ENCODE measurements around the gene MAN1C1.
A peak's percentile ranks its signal among the peaks of the same experiment; 100 is the strongest.

Gene MAN1C1

DNA sequence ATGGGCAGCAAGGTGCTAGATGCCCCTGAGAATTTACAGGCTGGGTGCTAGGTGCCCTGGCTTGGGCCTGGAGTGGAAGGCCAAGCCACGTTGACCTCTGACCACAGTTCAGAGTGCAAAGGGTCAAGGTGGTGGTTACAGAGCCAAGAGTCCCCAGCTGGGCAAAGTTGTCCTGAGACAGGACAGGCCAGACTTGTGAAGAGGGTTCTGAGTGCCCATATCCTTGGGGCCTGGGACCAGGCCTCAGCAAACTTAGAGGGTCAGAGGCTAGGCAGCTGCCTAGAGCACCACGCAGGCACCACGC, 164.5 kb downstream of the MAN1C1 start:
- no peak for DNase-seq (ENCODE audit: low spot score)
- Histone ChIP-seq H3K4me3 (ENCODE audit: low read length in 2 of 2) (no peak overlapping the region), H3K14ac (ENCODE audit: low read length) (no peak overlapping the region), H3K27ac (replicated peaks; ENCODE audit: low read length) (no peak overlapping the region), H3K23ac (ENCODE audit: low read depth, low read length, poor library complexity) (peak overlapping the region; percentile 61), H3K18ac (ENCODE audit: low read length) (peak overlapping the region; percentile 73), H3K27me3 (ENCODE audit: control insufficient read depth in 3 of 3, insufficient read depth in 3 of 3, low read depth in 1 of 3, low read length in 3 of 3) (no peaks in the 10 kb centered on the region), H3K9me3 (replicated peaks in 1 of 2; ENCODE audit: control insufficient read depth in 2 of 2, insufficient read depth in 1 of 2, low read depth in 1 of 2, low read length in 2 of 2) (no peaks in the 10 kb centered on the region), H4K8ac (ENCODE audit: low read depth, low read length) (no peak overlapping the region), H3K9ac (ENCODE audit: low read depth, low read length, poor library complexity) (no peak overlapping the region), H3K4ac (ENCODE audit: low read length) (no peak overlapping the region), H4K91ac (ENCODE audit: low read depth, low read length, poor library complexity) (no peak overlapping the region), H2AK5ac (ENCODE audit: low read depth, low read length) (peak overlapping the region; percentile 82), H2AFZ (ENCODE audit: low read length) (no peak overlapping the region), H2BK120ac (ENCODE audit: low read depth, low read length) (no peak overlapping the region), H2BK5ac (ENCODE audit: low read length) (no peak overlapping the region), H3K79me1 (ENCODE audit: low read depth, low read length) (no peaks in the 10 kb centered on the region), H3K4me2 (ENCODE audit: insufficient read depth, low read length, poor library complexity, severe bottlenecking) (no peak overlapping the region), H2BK12ac (ENCODE audit: low read length) (peak overlapping the region; percentile 35), H3K4me1 (ENCODE audit: control insufficient read depth in 2 of 2, insufficient read depth in 1 of 2, low read depth in 1 of 2, low read length in 2 of 2) (peaks cover 11 to 39% of the 10 kb centered on the region in 2 donors), H3K36me3 (replicated peaks in 1 of 2; ENCODE audit: control insufficient read depth in 2 of 2, insufficient read depth in 2 of 2, low read length in 2 of 2) (no peaks in the 10 kb centered on the region), H2BK15ac (ENCODE audit: low read length) (peak overlapping the region; percentile 69)
- no CpG with 5 or more reads among the region's 3 CpGs for WGBS, 2 donors (ENCODE audit: extremely low coverage in 2 of 2, insufficient read length in 2 of 2, insufficient replicate concordance in 1 of 2)

DNA sequence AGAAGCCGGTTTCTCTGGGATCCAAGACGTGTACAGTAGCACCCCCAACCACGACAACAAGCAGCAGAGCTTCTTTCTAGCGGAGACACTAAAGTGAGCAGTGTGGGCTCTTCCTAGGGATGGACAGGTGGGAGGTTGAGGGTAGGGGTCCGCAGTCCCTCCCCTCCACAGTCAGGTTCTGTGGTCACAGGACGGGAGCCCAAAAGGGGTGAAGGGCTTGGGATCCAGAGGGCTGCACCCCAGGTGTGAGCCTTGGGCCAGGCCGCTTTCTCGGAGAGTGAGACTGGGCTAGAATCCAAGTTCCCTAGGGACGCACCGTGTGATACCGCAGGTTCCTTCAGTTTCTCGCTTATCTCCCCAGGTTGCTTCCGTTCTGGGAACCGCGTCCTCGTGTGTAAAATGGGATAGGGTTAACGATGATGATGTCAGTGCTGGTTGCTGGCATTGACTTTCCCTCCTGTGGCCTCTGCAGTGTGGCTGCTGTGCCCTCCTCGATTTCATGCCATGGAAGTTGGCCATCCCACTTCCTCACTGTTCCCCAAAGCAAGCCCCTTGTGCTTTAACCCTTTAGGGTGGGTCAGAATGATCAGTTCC, 166.1 kb downstream of the MAN1C1 start:
- no CpG with 5 or more reads among the region's 18 CpGs for WGBS, 2 donors (ENCODE audit: extremely low coverage in 2 of 2, insufficient read length in 2 of 2, insufficient replicate concordance in 1 of 2)
- no peak overlapping the region for H3K4ac ChIP-seq (ENCODE audit: low read length)

DNA sequence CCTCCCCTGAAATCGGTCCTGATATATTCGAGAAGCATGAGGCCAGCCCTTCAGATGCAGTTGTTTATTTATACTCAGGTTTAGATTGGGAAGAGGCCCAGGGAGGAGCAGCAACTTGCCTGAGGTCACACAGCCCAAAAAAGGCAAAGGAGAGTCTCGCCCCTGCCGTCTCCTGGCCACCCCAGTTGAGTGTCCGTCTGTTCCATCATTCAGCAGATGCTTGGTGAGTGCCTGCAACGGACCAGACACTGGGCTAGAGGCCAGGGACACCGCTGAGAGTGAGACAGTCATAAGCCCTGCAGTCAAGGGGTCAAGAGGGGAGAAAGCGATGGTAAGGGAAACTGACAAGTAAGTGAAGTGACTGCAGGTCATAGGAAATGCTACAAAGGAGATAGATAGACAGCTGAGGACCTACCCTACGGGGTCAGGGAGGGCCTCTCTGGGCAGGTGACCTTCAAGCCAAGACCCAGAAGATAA, 168.0 kb downstream of the MAN1C1 start:
- no peak overlapping the region for H3K14ac ChIP-seq (ENCODE audit: low read length)
- H2BK12ac ChIP-seq (ENCODE audit: low read length): no peak overlapping the region
- no peak overlapping the region for H3K4me2 ChIP-seq (ENCODE audit: insufficient read depth, low read length, poor library complexity, severe bottlenecking)
- no peak overlapping the region for H3K27ac ChIP-seq (replicated peaks; ENCODE audit: low read length)
- no peak overlapping the region for H3K9ac ChIP-seq (ENCODE audit: low read depth, low read length, poor library complexity)
- H4K8ac ChIP-seq (ENCODE audit: low read depth, low read length): no peak overlapping the region
- H3K4me3 ChIP-seq (ENCODE audit: low read length in 2 of 2): no peak overlapping the region
- H3K79me1 ChIP-seq (ENCODE audit: low read depth, low read length): no peaks in the 10 kb centered on the region
- WGBS, 2 donors (ENCODE audit: extremely low coverage in 2 of 2, insufficient read length in 2 of 2, insufficient replicate concordance in 1 of 2): no CpG with 5 or more reads among the region's 9 CpGs
- no peak overlapping the region for H2BK5ac ChIP-seq (ENCODE audit: low read length)
- no peak overlapping the region for H3K4ac ChIP-seq (ENCODE audit: low read length)
- no peaks in the 10 kb centered on the region for H3K9me3 ChIP-seq (replicated peaks in 1 of 2; ENCODE audit: control insufficient read depth in 2 of 2, insufficient read depth in 1 of 2, low read depth in 1 of 2, low read length in 2 of 2)
- H2AK5ac ChIP-seq (ENCODE audit: low read depth, low read length): peak overlapping the region; percentile 40
- no peak overlapping the region for H2AFZ ChIP-seq (ENCODE audit: low read length)
- H3K18ac ChIP-seq (ENCODE audit: low read length): no peak overlapping the region
- H3K36me3 ChIP-seq (replicated peaks in 1 of 2; ENCODE audit: control insufficient read depth in 2 of 2, insufficient read depth in 2 of 2, low read length in 2 of 2): no peaks in the 10 kb centered on the region
- H3K23ac ChIP-seq (ENCODE audit: low read depth, low read length, poor library complexity): peak overlapping the region; percentile 75
- no peak overlapping the region for H2BK15ac ChIP-seq (ENCODE audit: low read length)
- no peak overlapping the region for H2BK120ac ChIP-seq (ENCODE audit: low read depth, low read length)
- H4K91ac ChIP-seq (ENCODE audit: low read depth, low read length, poor library complexity): no peak overlapping the region
- H3K27me3 ChIP-seq (ENCODE audit: control insufficient read depth in 3 of 3, insufficient read depth in 3 of 3, low read depth in 1 of 3, low read length in 3 of 3): no peaks in the 10 kb centered on the region
- no peak for DNase-seq (ENCODE audit: low spot score)
- H3K4me1 ChIP-seq (ENCODE audit: control insufficient read depth in 2 of 2, insufficient read depth in 1 of 2, low read depth in 1 of 2, low read length in 2 of 2): peaks cover 11 to 46% of the 10 kb centered on the region in 2 donors

More for the DNA sequence above, 166.1 kb downstream of the MAN1C1 start:
- H2BK120ac ChIP-seq (ENCODE audit: low read depth, low read length): no peak overlapping the region
- H3K36me3 ChIP-seq (replicated peaks in 1 of 2; ENCODE audit: control insufficient read depth in 2 of 2, insufficient read depth in 2 of 2, low read length in 2 of 2): no peaks in the 10 kb centered on the region
- DNase-seq (ENCODE audit: low spot score): no peak
- H3K14ac ChIP-seq (ENCODE audit: low read length): no peak overlapping the region
- no peak overlapping the region for H2AFZ ChIP-seq (ENCODE audit: low read length)
- H3K4me1 ChIP-seq (ENCODE audit: control insufficient read depth in 2 of 2, insufficient read depth in 1 of 2, low read depth in 1 of 2, low read length in 2 of 2): peaks cover 11 to 47% of the 10 kb centered on the region in 2 donors
- no peak overlapping the region for H4K8ac ChIP-seq (ENCODE audit: low read depth, low read length)
- no peak overlapping the region for H2BK5ac ChIP-seq (ENCODE audit: low read length)
- H3K4me2 ChIP-seq (ENCODE audit: insufficient read depth, low read length, poor library complexity, severe bottlenecking): no peak overlapping the region
- no peak overlapping the region for H4K91ac ChIP-seq (ENCODE audit: low read depth, low read length, poor library complexity)
- H3K79me1 ChIP-seq (ENCODE audit: low read depth, low read length): no peaks in the 10 kb centered on the region
- no peaks in the 10 kb centered on the region for H3K27me3 ChIP-seq (ENCODE audit: control insufficient read depth in 3 of 3, insufficient read depth in 3 of 3, low read depth in 1 of 3, low read length in 3 of 3)
- peak overlapping the region; percentile 27 for H2BK12ac ChIP-seq (ENCODE audit: low read length)
- H3K27ac ChIP-seq (replicated peaks; ENCODE audit: low read length): no peak overlapping the region
- no peak overlapping the region for H3K4me3 ChIP-seq (ENCODE audit: low read length in 2 of 2)
- no peak overlapping the region for H3K9ac ChIP-seq (ENCODE audit: low read depth, low read length, poor library complexity)
- no peak overlapping the region for H3K18ac ChIP-seq (ENCODE audit: low read length)
- no peak overlapping the region for H2BK15ac ChIP-seq (ENCODE audit: low read length)
- H3K9me3 ChIP-seq (replicated peaks in 1 of 2; ENCODE audit: control insufficient read depth in 2 of 2, insufficient read depth in 1 of 2, low read depth in 1 of 2, low read length in 2 of 2): no peaks in the 10 kb centered on the region
- peak overlapping the region; percentile 77 for H3K23ac ChIP-seq (ENCODE audit: low read depth, low read length, poor library complexity)
- no peak overlapping the region for H2AK5ac ChIP-seq (ENCODE audit: low read depth, low read length)

GRCh38 chr1:25785333-25786067, 168.9 kb downstream of the MAN1C1 start:
- Histone ChIP-seq H2AK5ac (ENCODE audit: low read depth, low read length) (no peak overlapping the region), H3K27ac (replicated peaks; ENCODE audit: low read length) (no peak overlapping the region), H3K4me2 (ENCODE audit: insufficient read depth, low read length, poor library complexity, severe bottlenecking) (no peak overlapping the region), H3K23ac (ENCODE audit: low read depth, low read length, poor library complexity) (no peak overlapping the region), H3K36me3 (replicated peaks in 1 of 2; ENCODE audit: control insufficient read depth in 2 of 2, insufficient read depth in 2 of 2, low read length in 2 of 2) (no peaks in the 10 kb centered on the region), H4K8ac (ENCODE audit: low read depth, low read length) (no peak overlapping the region), H4K91ac (ENCODE audit: low read depth, low read length, poor library complexity) (no peak overlapping the region), H2BK12ac (ENCODE audit: low read length) (no peak overlapping the region), H2BK5ac (ENCODE audit: low read length) (no peak overlapping the region), H3K4me1 (ENCODE audit: control insufficient read depth in 2 of 2, insufficient read depth in 1 of 2, low read depth in 1 of 2, low read length in 2 of 2) (peaks cover 7 to 38% of the 10 kb centered on the region in 2 donors), H3K9me3 (replicated peaks in 1 of 2; ENCODE audit: control insufficient read depth in 2 of 2, insufficient read depth in 1 of 2, low read depth in 1 of 2, low read length in 2 of 2) (no peaks in the 10 kb centered on the region), H3K4me3 (ENCODE audit: low read length in 2 of 2) (no peak overlapping the region), H2AFZ (ENCODE audit: low read length) (no peak overlapping the region), H3K79me1 (ENCODE audit: low read depth, low read length) (no peaks in the 10 kb centered on the region), H3K18ac (ENCODE audit: low read length) (no peak overlapping the region), H3K14ac (ENCODE audit: low read length) (no peak overlapping the region), H3K4ac (ENCODE audit: low read length) (no peak overlapping the region), H3K9ac (ENCODE audit: low read depth, low read length, poor library complexity) (no peak overlapping the region), H3K27me3 (ENCODE audit: control insufficient read depth in 3 of 3, insufficient read depth in 3 of 3, low read depth in 1 of 3, low read length in 3 of 3) (no peaks in the 10 kb centered on the region), H2BK15ac (ENCODE audit: low read length) (no peak overlapping the region), H2BK120ac (ENCODE audit: low read depth, low read length) (no peak overlapping the region)
- no peak for DNase-seq (ENCODE audit: low spot score)
- WGBS, 2 donors (ENCODE audit: extremely low coverage in 2 of 2, insufficient read length in 2 of 2, insufficient replicate concordance in 1 of 2): no CpG with 5 or more reads among the region's 10 CpGs
